GM15510 (cell line): Measurements from ENCODE around the gene DDX51.

Experiments used
- POLR2A ChIP-seq: IDR thresholded peaks from 3 replicates; pipeline ENCODE4 v1.6.1; 2011; ENCODE audit warnings: borderline replicate concordance; ENCODE audit not compliant: insufficient read length; ENCODE audit errors: extremely low read depth

The DDX51 gene

GRCh38 chr12:132108211-132108832 lies 35.8 kb downstream of the DDX51 start:
- TF ChIP-seq POLR2A = no peak

GRCh38 chr12:132106921-132107320 lies 37.2 kb downstream of the DDX51 start:
- no peak for TF ChIP-seq POLR2A

GRCh38 chr12:132105467-132105866 lies 38.7 kb downstream of the DDX51 start:
- TF ChIP-seq POLR2A = no peak

- TF ChIP-seq POLR2A = no peak
Observed at GRCh38 chr12:132103542-132104308, 40.4 kb downstream of the DDX51 start.

- no peak for TF ChIP-seq POLR2A
Observed at GRCh38 chr12:132102297-132102696, 41.8 kb downstream of the DDX51 start.

GRCh38 chr12:132100306-132101065 lies 43.6 kb downstream of the DDX51 start:
- TF ChIP-seq POLR2A = no peak

- no peak for TF ChIP-seq POLR2A
Observed at GRCh38 chr12:132099739-132100138, 44.4 kb downstream of the DDX51 start.

GRCh38 chr12:132095520-132096409 lies 48.4 kb downstream of the DDX51 start:
- TF ChIP-seq POLR2A = no peak

GRCh38 chr12:132094269-132094891 lies 49.7 kb downstream of the DDX51 start:
- TF ChIP-seq POLR2A = no peak

GRCh38 chr12:132089407-132089910 lies 54.7 kb downstream of the DDX51 start:
- no peak for TF ChIP-seq POLR2A
